Stimulated activated naive CD8-positive, alpha-beta T cell treated with anti-CD3 and anti-CD28 coated beads, Interleukin-15, Interleukin-2, amounts not matched to agents 100 ng/mL and 50 ng/mL, for 24 hours (primary cell): ENCODE data around the gene TLR9.

Experiments used
- H3K27ac Mint-ChIP-seq: one replicate; pipeline ENCODE4 v1.8.0; 2021; ENCODE audit warnings: mild to moderate bottlenecking, mixed read lengths
- H3K27me3 Mint-ChIP-seq: one replicate; pipeline ENCODE4 v1.8.0; 2021; ENCODE audit warnings: mixed read lengths
- H3K36me3 Mint-ChIP-seq: one replicate; pipeline ENCODE4 v1.8.0; 2021; ENCODE audit warnings: low read depth, mixed read lengths
- H3K4me1 Mint-ChIP-seq: one replicate; pipeline ENCODE4 v1.8.0; 2021; ENCODE audit warnings: low read depth, mixed read lengths
- H3K4me3 Mint-ChIP-seq: one replicate; pipeline ENCODE4 v1.8.0; 2021; ENCODE audit warnings: mild to moderate bottlenecking, mixed read lengths
- H3K9me3 Mint-ChIP-seq: one replicate; pipeline ENCODE4 v1.8.0; 2021; ENCODE audit warnings: mixed read lengths

Gene TLR9

GRCh38 chr3:52253314-52254304 is 28.2 kb upstream of the TLR9 start:
- Mint-ChIP-seq H3K9me3 (no peaks in the 10 kb centered on the region), H3K4me3 (peak overlapping the region; percentile 80), H3K4me1 (peaks cover 85% of the 10 kb centered on the region), H3K36me3 (peaks cover 85% of the 10 kb centered on the region), H3K27me3 (no peaks in the 10 kb centered on the region), H3K27ac (peak overlapping the region; percentile 95)

- peaks cover 72% of the 10 kb centered on the region for H3K36me3 Mint-ChIP-seq
- no peak overlapping the region for H3K4me3 Mint-ChIP-seq
- no peaks in the 10 kb centered on the region for H3K9me3 Mint-ChIP-seq
- H3K4me1 Mint-ChIP-seq = peaks cover 80% of the 10 kb centered on the region
- no peaks in the 10 kb centered on the region for H3K27me3 Mint-ChIP-seq
- peak overlapping the region; percentile 75 for H3K27ac Mint-ChIP-seq
These were observed 24.7 kb upstream of the TLR9 start for GRCh38 chr3:52250122-52250521.

- Mint-ChIP-seq H3K27ac (peak overlapping the region; percentile 75), H3K4me1 (peaks cover 80% of the 10 kb centered on the region), H3K27me3 (no peaks in the 10 kb centered on the region), H3K36me3 (peaks cover 68% of the 10 kb centered on the region), H3K9me3 (no peaks in the 10 kb centered on the region), H3K4me3 (no peak overlapping the region)
These were observed 24.2 kb upstream of the TLR9 start for GRCh38 chr3:52249683-52250082.

GRCh38 chr3:52248816-52249547 is 23.5 kb upstream of the TLR9 start:
- no peaks in the 10 kb centered on the region for H3K27me3 Mint-ChIP-seq
- peaks cover 61% of the 10 kb centered on the region for H3K36me3 Mint-ChIP-seq

DNA sequence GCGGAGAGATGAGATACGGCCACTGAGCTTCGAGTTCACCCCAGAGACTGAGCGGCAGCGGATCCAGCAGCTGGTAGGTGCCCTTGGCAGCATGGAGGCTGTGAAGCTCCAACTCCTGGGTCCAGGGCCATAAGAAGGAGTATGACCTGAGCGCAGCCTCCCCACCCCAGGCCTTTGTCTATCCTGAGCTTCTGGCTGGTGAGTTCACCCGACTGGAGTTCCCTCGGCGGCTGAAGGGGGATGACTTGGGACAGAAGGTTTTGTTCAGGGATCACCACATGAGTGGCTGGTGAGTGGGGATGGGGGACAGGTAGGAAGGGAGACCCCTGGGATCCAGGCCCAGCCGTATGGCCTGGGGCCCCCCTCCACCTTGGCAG is 22.7 kb upstream of the TLR9 start:
- Mint-ChIP-seq H3K27me3 (no peaks in the 10 kb centered on the region), H3K4me3 (peak overlapping the region; percentile 89), H3K27ac (peak overlapping the region; percentile 90), H3K4me1 (peaks cover 80% of the 10 kb centered on the region), H3K36me3 (peaks cover 54% of the 10 kb centered on the region), H3K9me3 (no peaks in the 10 kb centered on the region)

More at GRCh38 chr3:52248816-52249547, 23.5 kb upstream of the TLR9 start:
- Mint-ChIP-seq H3K9me3 (no peaks in the 10 kb centered on the region), H3K4me1 (peaks cover 80% of the 10 kb centered on the region), H3K4me3 (no peak overlapping the region), H3K27ac (peak overlapping the region; percentile 75)

DNA sequence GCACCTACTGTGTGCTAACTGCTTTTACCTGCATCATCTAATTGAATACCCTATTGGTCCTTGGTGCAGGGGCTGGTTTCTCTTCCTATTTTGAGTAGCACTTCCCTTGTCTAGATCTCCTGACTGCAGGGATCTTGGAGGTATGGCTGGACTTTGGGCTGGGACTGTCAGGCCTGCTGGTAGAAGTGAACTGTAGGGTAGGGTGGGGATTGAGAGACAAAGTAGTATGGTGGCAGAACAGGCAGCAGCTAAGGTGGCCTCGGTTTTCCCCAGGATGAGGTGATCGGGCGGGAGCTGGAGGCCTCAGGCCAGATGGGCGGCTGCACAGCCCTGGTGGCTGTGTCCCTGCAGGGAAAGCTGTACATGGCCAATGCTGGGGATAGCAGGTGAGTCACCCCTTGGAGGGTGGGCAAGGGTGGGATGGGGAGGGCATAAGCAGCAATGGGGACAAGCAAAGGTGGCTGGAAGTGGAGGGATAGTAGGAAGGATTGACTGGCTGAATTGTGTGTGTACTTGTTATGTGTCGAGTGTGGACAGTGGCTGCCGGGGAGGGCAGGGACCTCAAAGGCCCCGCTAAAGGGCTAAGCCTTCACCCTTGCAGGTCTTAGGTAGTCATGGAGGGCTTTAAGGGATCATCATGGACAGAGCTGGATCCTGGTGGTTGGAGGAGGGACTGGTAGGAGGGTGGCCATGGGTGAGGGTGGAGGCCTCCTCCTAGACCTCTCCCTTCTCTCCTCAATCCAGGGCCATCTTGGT is 22.1 kb upstream of the TLR9 start:
- Mint-ChIP-seq H3K4me3 (peak overlapping the region; percentile 89), H3K27ac (peak overlapping the region; percentile 90), H3K36me3 (peaks cover 48% of the 10 kb centered on the region), H3K9me3 (no peaks in the 10 kb centered on the region), H3K4me1 (peaks cover 78% of the 10 kb centered on the region), H3K27me3 (no peaks in the 10 kb centered on the region)

- Mint-ChIP-seq H3K4me3 (peak overlapping the region; percentile 89), H3K9me3 (no peaks in the 10 kb centered on the region), H3K4me1 (peaks cover 77% of the 10 kb centered on the region), H3K36me3 (peaks cover 41% of the 10 kb centered on the region), H3K27me3 (no peaks in the 10 kb centered on the region), H3K27ac (peak overlapping the region; percentile 90)
These were observed 21.4 kb upstream of the TLR9 start for GRCh38 chr3:52246728-52247408.

- Mint-ChIP-seq H3K27ac (peak overlapping the region; percentile 90), H3K36me3 (peaks cover 39% of the 10 kb centered on the region), H3K4me1 (peaks cover 78% of the 10 kb centered on the region), H3K9me3 (no peaks in the 10 kb centered on the region), H3K27me3 (no peaks in the 10 kb centered on the region), H3K4me3 (peak overlapping the region; percentile 89)
These were observed 20.8 kb upstream of the TLR9 start for GRCh38 chr3:52246264-52246620.

DNA sequence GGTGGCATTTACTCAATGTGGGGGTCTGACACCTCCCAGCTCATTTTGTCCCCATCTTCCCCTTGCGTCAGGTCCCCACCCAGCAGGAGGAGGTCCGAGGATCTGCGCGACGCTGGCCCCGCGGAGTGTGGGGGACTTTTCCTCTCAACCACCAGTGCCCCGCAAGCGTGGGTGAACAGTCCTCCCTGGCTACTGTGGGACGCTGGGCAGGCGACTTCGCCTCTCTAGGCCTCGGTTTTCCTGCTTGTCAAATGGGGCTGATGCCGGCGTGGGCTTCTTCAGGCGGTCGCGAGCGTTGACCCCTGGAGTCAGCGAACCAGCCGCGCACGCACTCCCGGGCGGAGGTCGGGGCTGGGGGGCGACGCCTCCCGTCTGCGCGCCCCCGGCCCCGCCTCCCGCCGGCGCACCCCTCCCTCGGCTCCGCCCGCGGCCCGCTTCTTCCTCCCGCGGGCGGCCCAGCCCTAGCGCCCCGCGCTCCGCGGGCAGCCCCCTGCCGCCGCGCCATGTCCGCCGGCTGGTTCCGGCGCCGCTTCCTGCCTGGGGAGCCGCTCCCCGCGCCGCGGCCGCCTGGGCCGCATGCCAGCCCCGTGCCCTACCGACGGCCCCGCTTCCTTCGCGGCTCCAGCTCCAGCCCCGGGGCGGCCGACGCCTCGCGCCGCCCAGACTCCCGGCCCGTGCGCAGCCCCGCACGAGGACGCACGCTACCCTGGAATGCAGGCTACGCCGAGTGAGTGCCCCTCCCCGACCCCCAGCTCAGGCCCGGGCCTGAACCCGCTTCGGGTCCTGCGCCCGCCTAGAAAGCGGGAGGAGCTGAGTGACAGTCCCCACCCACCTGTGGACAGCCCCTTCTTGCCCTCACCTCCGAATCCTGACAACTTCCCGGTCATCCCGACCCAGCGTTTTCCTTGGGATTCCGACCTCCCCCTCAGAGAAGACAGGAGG is 20.1 kb upstream of the TLR9 start, which contains the start of gene PPM1M:
PPM1M (plus strand) TSS at position 438 of the 942 bp plus-strand sequence; CDS start at position 504, 66 bp downstream.
- Mint-ChIP-seq H3K4me1 (peaks cover 82% of the 10 kb centered on the region), H3K9me3 (no peaks in the 10 kb centered on the region), H3K27ac (peak within 1 kb of the TSS; percentile 94), H3K4me3 (peak within 1 kb of the TSS; percentile 89), H3K27me3 (no peaks in the 10 kb centered on the region), H3K36me3 (peaks cover 36% of the 10 kb centered on the region)

DNA sequence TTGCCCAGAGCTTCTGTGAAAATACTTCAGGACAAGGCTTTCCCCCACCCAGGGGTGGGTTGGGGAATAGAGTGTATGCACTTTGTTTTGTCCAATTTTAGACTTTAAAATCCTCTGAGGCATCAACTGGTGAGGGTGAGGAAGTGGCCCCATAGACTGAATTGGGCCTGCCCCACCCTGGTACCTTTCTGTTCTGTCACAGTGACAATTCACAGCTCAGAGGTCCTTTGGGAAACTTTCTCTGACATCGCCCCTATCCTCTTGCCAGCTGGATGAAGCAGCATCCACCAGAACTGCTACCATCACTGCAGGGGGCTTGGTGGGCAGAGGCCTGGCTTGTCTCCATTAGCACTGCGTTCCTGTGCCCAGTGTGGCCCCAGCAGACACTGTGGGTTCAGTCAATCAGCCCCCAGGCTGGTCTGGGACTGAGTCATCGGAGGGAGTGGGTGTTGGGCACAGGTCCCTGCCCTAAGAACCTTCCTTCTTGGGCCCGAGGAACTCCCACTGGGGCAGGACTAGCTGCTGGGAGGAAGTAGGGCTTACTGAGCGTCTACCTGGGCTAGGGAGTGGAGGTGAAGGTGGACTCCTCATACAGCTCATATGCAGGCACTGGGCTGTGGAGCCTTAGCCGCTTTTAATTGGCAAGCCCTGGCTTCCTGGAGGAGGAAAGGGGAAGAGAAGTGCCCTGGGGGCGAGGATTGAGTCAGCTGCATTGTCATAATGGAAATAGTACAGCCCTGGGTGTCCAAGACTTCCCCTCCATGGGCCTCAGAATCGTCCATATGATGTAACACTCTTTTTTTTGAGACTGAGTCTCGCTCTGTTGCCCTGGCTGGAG is 18.6 kb upstream of the TLR9 start:
- peak overlapping the region; percentile 94 for H3K27ac Mint-ChIP-seq

DNA sequence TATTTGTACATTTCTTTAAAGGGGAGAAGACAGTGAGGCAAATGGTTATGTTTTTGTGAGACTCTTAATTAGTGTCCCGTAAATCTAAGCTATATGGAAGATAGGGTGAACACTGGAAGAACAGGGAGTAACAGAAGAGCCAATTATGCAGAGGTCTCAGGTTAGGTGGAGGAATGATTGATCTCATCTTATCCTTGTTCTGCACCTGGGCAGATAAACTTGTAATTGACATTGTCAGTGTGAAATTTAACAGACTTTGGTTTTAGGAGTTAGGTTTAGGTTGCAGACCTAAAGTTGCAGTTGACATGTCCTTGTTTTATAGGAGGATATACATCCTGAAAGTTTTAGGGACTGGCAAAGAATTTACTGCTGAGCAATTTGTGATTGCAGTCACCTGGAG is 16.6 kb upstream of the TLR9 start:
- Mint-ChIP-seq H3K4me1 (peaks cover 82% of the 10 kb centered on the region), H3K27ac (peak overlapping the region; percentile 68), H3K36me3 (peaks cover 19% of the 10 kb centered on the region), H3K27me3 (no peaks in the 10 kb centered on the region), H3K4me3 (peak overlapping the region; percentile 9), H3K9me3 (no peaks in the 10 kb centered on the region)

More for the DNA sequence above, 18.6 kb upstream of the TLR9 start:
- Mint-ChIP-seq H3K9me3 (no peaks in the 10 kb centered on the region), H3K36me3 (peaks cover 33% of the 10 kb centered on the region), H3K27me3 (no peaks in the 10 kb centered on the region), H3K4me1 (peaks cover 84% of the 10 kb centered on the region), H3K4me3 (peak overlapping the region; percentile 83)

DNA sequence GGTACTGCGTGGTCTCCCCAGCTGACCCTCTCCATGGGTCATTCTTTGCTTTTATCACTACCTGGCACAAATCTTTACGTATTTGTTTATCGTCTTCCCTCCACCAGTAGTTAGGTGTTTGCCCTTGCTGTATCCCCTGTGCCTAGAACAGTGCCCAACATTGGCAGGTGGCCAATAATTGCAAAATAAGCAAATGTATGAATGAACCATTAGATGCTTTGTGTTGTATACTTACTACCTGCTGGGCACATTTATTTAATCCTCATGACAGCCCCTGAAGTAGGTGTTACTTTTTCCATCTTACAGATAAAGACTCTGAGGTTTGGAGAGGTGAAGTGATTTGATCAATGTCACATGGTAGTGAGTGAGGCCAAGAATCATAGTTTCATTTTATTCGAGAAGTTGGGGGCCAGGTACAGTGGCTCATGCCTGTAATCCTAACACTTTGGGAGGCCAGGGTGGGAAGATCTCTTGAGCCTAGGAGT is 15.5 kb upstream of the TLR9 start:
- Mint-ChIP-seq H3K27ac (peak overlapping the region; percentile 96), H3K27me3 (no peaks in the 10 kb centered on the region), H3K4me1 (peaks cover 83% of the 10 kb centered on the region), H3K9me3 (no peaks in the 10 kb centered on the region), H3K36me3 (peaks cover 15% of the 10 kb centered on the region), H3K4me3 (peak overlapping the region; percentile 99)
